HG03469 (cell line): ENCODE data around the gene RBM47.
"Not testable (repeated sequence)": the region's sequence is repeated elsewhere in the genome, so short reads cannot be mapped to it uniquely, and the experiment has no call there.

ENCODE experiments used
- ATAC-seq: cut with Tn5 transposase; IDR thresholded peaks from one replicate; pipeline ENCODE4 v1.9.1; 2021; ENCODE audit warnings: mild to moderate bottlenecking, moderate library complexity, moderate number of reproducible peaks; ENCODE audit not compliant: unreplicated experiment

Gene RBM47

GRCh38 chr4:40418430-40419230 lies 211.0 kb downstream of the RBM47 start:
- no peak for ATAC-seq

- no peak for ATAC-seq
These were observed 211.7 kb downstream of the RBM47 start for GRCh38 chr4:40417941-40418340.

- ATAC-seq, result no peak
These were observed 215.0 kb downstream of the RBM47 start for GRCh38 chr4:40414673-40415072.

- no peak for ATAC-seq
These were observed 216.5 kb downstream of the RBM47 start for GRCh38 chr4:40412866-40413795.

GRCh38 chr4:40412388-40412787 lies 217.3 kb downstream of the RBM47 start:
- no peak for ATAC-seq

- ATAC-seq, result no peak
These were observed 219.8 kb downstream of the RBM47 start for GRCh38 chr4:40409835-40410234.

- ATAC-seq, result not testable (repeated sequence)
These were observed 222.2 kb downstream of the RBM47 start for GRCh38 chr4:40407468-40407867.

- ATAC-seq, result no peak
These were observed 223.3 kb downstream of the RBM47 start for GRCh38 chr4:40406340-40406739.

- no peak for ATAC-seq
These were observed 224.5 kb downstream of the RBM47 start for GRCh38 chr4:40405193-40405592.

GRCh38 chr4:40403081-40403480 lies 226.6 kb downstream of the RBM47 start:
- no peak for ATAC-seq

- no peak for ATAC-seq
These were observed 227.1 kb downstream of the RBM47 start for GRCh38 chr4:40402556-40402955.

GRCh38 chr4:40401631-40402030 lies 228.0 kb downstream of the RBM47 start:
- no peak for ATAC-seq

GRCh38 chr4:40401096-40401495 lies 228.6 kb downstream of the RBM47 start:
- ATAC-seq, result no peak

- no peak for ATAC-seq
These were observed 230.1 kb downstream of the RBM47 start for GRCh38 chr4:40399578-40399977.

- no peak for ATAC-seq
These were observed 233.5 kb downstream of the RBM47 start for GRCh38 chr4:40395908-40396793.

- no peak for ATAC-seq
These were observed 234.3 kb downstream of the RBM47 start for GRCh38 chr4:40395166-40395900.

GRCh38 chr4:40394236-40394635 lies 235.4 kb downstream of the RBM47 start:
- ATAC-seq, result no peak

GRCh38 chr4:40392241-40392640 lies 237.4 kb downstream of the RBM47 start:
- ATAC-seq, result not testable (repeated sequence)

GRCh38 chr4:40389986-40390385 lies 239.7 kb downstream of the RBM47 start:
- no peak for ATAC-seq

GRCh38 chr4:40388239-40388638 lies 241.4 kb downstream of the RBM47 start:
- no peak for ATAC-seq
